ENCODE data around the gene BACE1-AS. TPM values are rescaled to one million over a fixed set of nuclear protein-coding genes. Genes with fewer than 3 reads are reported as not detected.

BACE1-AS gene
- total RNA-seq, 3 donors from 2014 or later (not counting 1 experiment from before 2014, with no cell fraction given) = 2.1 to 4.1 (median 2.4) TPM

DNA sequence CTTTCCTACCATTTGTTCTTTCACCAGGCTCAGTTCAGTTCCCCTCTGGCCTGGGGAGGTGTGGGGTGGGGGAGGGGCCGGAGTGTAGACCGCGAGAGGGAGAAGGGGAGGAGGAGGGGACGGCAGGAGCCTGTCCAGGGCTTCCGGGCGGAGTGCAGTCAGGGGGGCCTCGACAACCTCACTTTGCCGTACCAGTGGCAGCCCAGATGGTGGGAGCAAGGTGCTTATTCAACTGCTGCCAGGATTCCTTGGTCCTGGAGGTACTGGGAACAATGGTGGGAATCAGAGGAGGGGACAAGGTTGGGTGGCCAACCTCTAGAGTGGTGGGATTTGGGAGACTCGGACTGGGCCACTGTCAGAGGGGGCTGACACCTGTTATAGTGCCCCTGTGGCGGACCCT is 23.7 kb downstream of the BACE1-AS start:
- Histone ChIP-seq H3K4me1 (ENCODE audit: control insufficient read depth, insufficient read depth, low read length) (peaks cover 16% of the 10 kb centered on the region), H3K27me3 (ENCODE audit: control insufficient read depth, insufficient read depth, low read length) (peaks cover 13% of the 10 kb centered on the region), H3K36me3 (ENCODE audit: control insufficient read depth, insufficient read depth, low read length) (no peaks in the 10 kb centered on the region), H3K4me3 (ENCODE audit: low read length) (no peak overlapping the region), H3K9me3 (ENCODE audit: control insufficient read depth, insufficient read depth, low read length) (no peaks in the 10 kb centered on the region), H3K27ac (ENCODE audit: low read length) (no peak overlapping the region)
- TF ChIP-seq, protein P1, sequence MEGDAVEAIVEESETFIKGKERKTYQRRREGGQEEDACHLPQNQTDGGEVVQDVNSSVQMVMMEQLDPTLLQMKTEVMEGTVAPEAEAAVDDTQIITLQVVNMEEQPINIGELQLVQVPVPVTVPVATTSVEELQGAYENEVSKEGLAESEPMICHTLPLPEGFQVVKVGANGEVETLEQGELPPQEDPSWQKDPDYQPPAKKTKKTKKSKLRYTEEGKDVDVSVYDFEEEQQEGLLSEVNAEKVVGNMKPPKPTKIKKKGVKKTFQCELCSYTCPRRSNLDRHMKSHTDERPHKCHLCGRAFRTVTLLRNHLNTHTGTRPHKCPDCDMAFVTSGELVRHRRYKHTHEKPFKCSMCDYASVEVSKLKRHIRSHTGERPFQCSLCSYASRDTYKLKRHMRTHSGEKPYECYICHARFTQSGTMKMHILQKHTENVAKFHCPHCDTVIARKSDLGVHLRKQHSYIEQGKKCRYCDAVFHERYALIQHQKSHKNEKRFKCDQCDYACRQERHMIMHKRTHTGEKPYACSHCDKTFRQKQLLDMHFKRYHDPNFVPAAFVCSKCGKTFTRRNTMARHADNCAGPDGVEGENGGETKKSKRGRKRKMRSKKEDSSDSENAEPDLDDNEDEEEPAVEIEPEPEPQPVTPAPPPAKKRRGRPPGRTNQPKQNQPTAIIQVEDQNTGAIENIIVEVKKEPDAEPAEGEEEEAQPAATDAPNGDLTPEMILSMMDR (IDR thresholded peaks at IDR 0.05) = no peak
- H3K36me3 Mint-ChIP-seq = no peaks in the 10 kb centered on the region
- peaks cover 38 to 42% of the 10 kb centered on the region in 2 donors for H3K27me3 Mint-ChIP-seq (ENCODE audit: low read depth in 2 of 2)
- 21% methylated on average over 10 of the region's 10 CpGs for WGBS (ENCODE audit: insufficient coverage)
- H3K4me1 Mint-ChIP-seq = peaks cover 0 to 6% of the 10 kb centered on the region in 2 donors
- H3K9me3 Mint-ChIP-seq = no peaks in the 10 kb centered on the region
- peak overlapping the region; percentile 45 for H3K4me3 Mint-ChIP-seq
- DNase-seq (no peak), ATAC-seq (no peak)
- H3K27ac Mint-ChIP-seq = no peak overlapping the region
- intact Hi-C loops (cut with micrococcal nuclease) = no loop called here

DNA sequence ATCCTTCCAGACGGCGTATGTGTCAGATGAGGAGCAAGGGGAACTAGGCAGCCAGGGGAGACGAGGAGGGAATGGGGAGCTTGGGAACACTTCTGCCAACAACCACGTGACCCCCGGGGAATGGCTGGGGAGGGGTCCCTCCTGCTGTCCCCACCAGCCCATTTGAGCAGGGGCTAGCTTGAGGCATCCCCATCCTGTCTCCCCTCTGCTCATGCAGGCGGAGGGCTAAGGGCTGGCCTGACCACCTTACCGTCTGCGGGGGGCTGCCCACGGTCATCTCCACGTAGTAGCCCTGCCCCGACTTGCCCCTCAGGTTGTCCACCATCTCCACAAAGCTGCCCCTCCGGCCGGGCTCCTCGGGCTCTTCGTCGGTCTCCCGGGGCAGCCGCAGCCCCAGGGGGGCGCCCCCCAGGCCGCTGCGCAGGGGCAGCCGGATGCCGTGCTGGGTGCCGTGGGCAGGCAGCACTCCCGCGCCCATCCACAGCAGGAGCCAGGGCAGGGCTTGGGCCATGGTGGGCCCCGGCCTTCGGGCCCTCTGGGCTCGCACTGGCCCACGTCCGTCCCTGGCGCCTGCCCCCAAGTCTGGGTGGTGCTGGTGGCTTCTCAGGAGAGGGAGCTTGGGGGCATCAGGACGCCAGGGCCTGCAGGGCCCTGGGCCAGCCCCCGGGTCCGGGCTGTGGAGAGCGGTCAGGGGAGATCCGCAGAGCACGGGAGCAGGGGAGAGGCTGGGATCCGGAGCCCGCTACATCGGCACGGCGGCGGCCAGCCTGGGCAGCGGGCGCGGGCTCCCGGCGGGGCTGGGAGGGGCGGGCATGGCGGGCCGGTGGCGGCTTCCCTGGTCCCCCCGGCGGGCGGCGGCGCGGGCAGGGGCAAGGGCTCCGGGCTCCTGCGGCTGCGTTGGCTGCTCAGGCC is 24.4 kb downstream of the BACE1-AS start:
- Mint-ChIP-seq H3K4me3 (peak overlapping the region; percentile 70), H3K36me3 (no peaks in the 10 kb centered on the region), H3K9me3 (no peaks in the 10 kb centered on the region), H3K4me1 (peaks cover 0 to 6% of the 10 kb centered on the region in 2 donors), H3K27me3 (ENCODE audit: low read depth in 2 of 2) (peaks cover 38 to 42% of the 10 kb centered on the region in 2 donors), H3K27ac (no peak overlapping the region)
- TF ChIP-seq, protein P1 (IDR thresholded peaks at IDR 0.05) = no peak
- peaks cover 16% of the 10 kb centered on the region for H3K4me1 ChIP-seq (ENCODE audit: control insufficient read depth, insufficient read depth, low read length)
- ATAC-seq (peak; percentile 67 to 87 (median 71)), DNase-seq (peak in 1 of 2 donors; percentile 41)
- no peaks in the 10 kb centered on the region for H3K9me3 ChIP-seq (ENCODE audit: control insufficient read depth, insufficient read depth, low read length)
- H3K36me3 ChIP-seq (ENCODE audit: control insufficient read depth, insufficient read depth, low read length) = no peaks in the 10 kb centered on the region
- H3K27me3 ChIP-seq (ENCODE audit: control insufficient read depth, insufficient read depth, low read length) = peaks cover 13% of the 10 kb centered on the region
- intact Hi-C loops (cut with micrococcal nuclease) = no loop called here
- 2% methylated on average over 62 of the region's 62 CpGs for WGBS (ENCODE audit: insufficient coverage)
- no peak overlapping the region for H3K27ac ChIP-seq (ENCODE audit: low read length)
- H3K4me3 ChIP-seq (ENCODE audit: low read length) = peak overlapping the region; percentile 41

DNA sequence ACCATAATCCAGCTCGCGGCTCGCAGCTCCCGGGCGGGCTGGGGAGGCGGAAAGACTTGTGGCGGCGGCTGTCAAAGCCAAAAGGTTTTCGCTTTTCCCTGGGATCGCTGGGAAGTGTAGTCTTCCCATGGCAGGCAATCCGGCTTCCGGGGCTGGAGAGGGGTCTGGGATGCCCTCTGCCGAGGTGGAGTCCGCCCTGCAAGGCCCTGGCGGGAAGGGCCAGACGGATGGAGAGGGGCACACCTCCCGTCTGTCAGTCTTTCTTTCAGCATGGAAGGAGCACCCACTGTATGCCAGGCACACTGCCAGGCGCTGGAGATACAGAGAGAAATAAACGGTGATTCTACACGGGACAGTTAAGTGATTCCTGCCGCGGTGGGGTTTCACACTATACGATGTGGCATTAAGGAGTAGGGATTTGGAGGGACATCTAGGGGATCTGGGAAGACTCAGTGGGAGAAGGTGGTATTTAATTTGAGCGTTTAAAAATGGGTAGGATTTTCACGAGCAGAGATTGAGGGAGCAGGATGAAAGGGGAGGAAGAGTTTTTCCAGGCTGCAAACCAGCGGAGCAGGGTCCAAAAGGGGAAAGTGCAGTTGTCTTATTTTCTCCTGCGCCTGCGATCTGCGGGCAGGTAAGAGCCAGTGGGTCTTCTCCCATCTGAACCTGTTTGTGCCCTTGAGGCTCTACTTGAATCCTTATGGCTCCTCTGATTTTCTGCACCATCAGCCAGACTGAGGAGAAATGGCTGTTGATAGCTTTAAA is 25.2 kb downstream of the BACE1-AS start, which contains the start of gene BACE1:
TSS of gene BACE1 (minus strand) at position 60 of the 765 bp plus-strand sequence. CDS start 461 bp downstream, outside the sequence.
- H3K27me3 Mint-ChIP-seq (ENCODE audit: low read depth in 2 of 2) = peaks cover 38 to 39% of the 10 kb centered on the region in 2 donors

More for the DNA sequence above, 25.2 kb downstream of the BACE1-AS start, which contains the start of gene BACE1:
- Mint-ChIP-seq H3K4me3 (peak within 1 kb of the TSS; percentile 70), H3K4me1 (peaks cover 0 to 6% of the 10 kb centered on the region in 2 donors), H3K36me3 (no peaks in the 10 kb centered on the region), H3K27ac (no peak within 1 kb of the TSS), H3K9me3 (no peaks in the 10 kb centered on the region)
- no peak within 1 kb of the TSS for H3K27ac ChIP-seq (ENCODE audit: low read length)
- H3K9me3 ChIP-seq (ENCODE audit: control insufficient read depth, insufficient read depth, low read length) = no peaks in the 10 kb centered on the region
- peak in 1 of 2 donors; percentile 29 for DNase-seq
- 18% methylated on average over 29 of the region's 29 CpGs for WGBS (ENCODE audit: insufficient coverage)
- H3K4me1 ChIP-seq (ENCODE audit: control insufficient read depth, insufficient read depth, low read length) = peaks cover 16% of the 10 kb centered on the region
- H3K36me3 ChIP-seq (ENCODE audit: control insufficient read depth, insufficient read depth, low read length) = no peaks in the 10 kb centered on the region
- H3K27me3 ChIP-seq (ENCODE audit: control insufficient read depth, insufficient read depth, low read length) = peaks cover 13% of the 10 kb centered on the region
- peak in 2 of 3 donors; percentile 17 to 39 for ATAC-seq
- TF ChIP-seq, protein P1 (IDR thresholded peaks at IDR 0.05) = no peak
- peak within 1 kb of the TSS; percentile 41 for H3K4me3 ChIP-seq (ENCODE audit: low read length)
- intact Hi-C loops (cut with micrococcal nuclease) = no loop called here
